HG02840 (cell line): ENCODE results near the gene CUX1.
"Not testable (repeated sequence)": the region's sequence is repeated elsewhere in the genome, so short reads cannot be mapped to it uniquely, and the experiment has no call there.

ENCODE experiments used
- ATAC-seq: cut with Tn5 transposase; IDR thresholded peaks from one replicate; pipeline ENCODE4 v1.9.1; 2021; ENCODE audit warnings: mild to moderate bottlenecking, moderate library complexity, moderate number of reproducible peaks; ENCODE audit not compliant: unreplicated experiment, low FRiP score

Gene CUX1

GRCh38 chr7:101792051-101792681 is 25.3 kb upstream of the CUX1 start:
- no peak for ATAC-seq

- not testable (repeated sequence) for ATAC-seq
These were observed 24.7 kb upstream of the CUX1 start for GRCh38 chr7:101792682-101793071.

- ATAC-seq, result no peak
These were observed 22.0 kb upstream of the CUX1 start for GRCh38 chr7:101795461-101795860.

GRCh38 chr7:101798173-101798572 is 19.3 kb upstream of the CUX1 start:
- not testable (repeated sequence) for ATAC-seq

- ATAC-seq, result no peak
These were observed 14.0 kb upstream of the CUX1 start for GRCh38 chr7:101803203-101804087.

- no peak for ATAC-seq
These were observed 13.1 kb upstream of the CUX1 start for GRCh38 chr7:101804088-101804963.

- no peak for ATAC-seq
These were observed 12.5 kb upstream of the CUX1 start for GRCh38 chr7:101804967-101805366.

GRCh38 chr7:101812595-101812994 is 4.8 kb upstream of the CUX1 start:
- no peak for ATAC-seq

GRCh38 chr7:101813402-101814019 is 3.9 kb upstream of the CUX1 start:
- no peak for ATAC-seq

GRCh38 chr7:101814081-101814990 is 3.1 kb upstream of the CUX1 start:
- ATAC-seq, result no peak

- ATAC-seq, result peak; percentile 28
These were observed 2.2 kb upstream of the CUX1 start for GRCh38 chr7:101814991-101815825.

- peak; percentile 65 for ATAC-seq
These were observed 1.4 kb upstream of the CUX1 start for GRCh38 chr7:101815826-101816594.

- no peak for ATAC-seq
These were observed 593 bp upstream of the CUX1 start for GRCh38 chr7:101816595-101817470.

- ATAC-seq, result no peak
These were observed 1.1 kb downstream of the CUX1 start for GRCh38 chr7:101818287-101819071.

- no peak for ATAC-seq
These were observed 1.8 kb downstream of the CUX1 start for GRCh38 chr7:101819183-101819582.

GRCh38 chr7:101819913-101820522 is 2.6 kb downstream of the CUX1 start:
- ATAC-seq, result no peak
